Measurements from ENCODE around the gene CNDP2. TPM values are rescaled to one million over a fixed set of nuclear protein-coding genes. Genes with fewer than 3 reads are reported as not detected.

Gene CNDP2
- total and polyA plus RNA-seq, 12 donors = 49.7 to 159 (median 97.9) TPM

GRCh38 chr18:74454279-74454751 is 41.8 kb upstream of the CNDP2 start:
- no peak overlapping the region for H3K27ac ChIP-seq
- 80 to 92% (median 84%) methylated on average over 5 to 9 of the region's 9 CpGs for WGBS, 4 donors

GRCh38 chr18:74455386-74455785 is 40.8 kb upstream of the CNDP2 start:
- WGBS, 4 donors = 82 to 93% (median 86%) methylated on average over 10 of the region's 10 CpGs
- no peaks in the 10 kb centered on the region for H3K4me1 ChIP-seq (replicated peaks in 1 of 2)
- intact Hi-C loops (cut with DNase I) = no loop called here
- TF ChIP-seq CTCF (IDR thresholded peaks at IDR 0.05) (no peak), POLR2A (IDR thresholded peaks at IDR 0.05) (no peak)
- H3K27me3 ChIP-seq = peaks cover 27% of the 10 kb centered on the region
- no peak overlapping the region for H3K4me3 ChIP-seq
- no peak overlapping the region for H3K27ac ChIP-seq
- H3K9me3 ChIP-seq (replicated peaks in 1 of 3) = no peaks in the 10 kb centered on the region
- DNase-seq = peak in 1 of 7 donors; percentile 13
- no peaks in the 10 kb centered on the region for H3K36me3 ChIP-seq (replicated peaks in 1 of 2)

More at GRCh38 chr18:74454279-74454751, 41.8 kb upstream of the CNDP2 start:
- intact Hi-C loops (cut with DNase I) = no loop called here
- Histone ChIP-seq H3K9me3 (replicated peaks in 1 of 3) (no peaks in the 10 kb centered on the region), H3K27me3 (peaks cover 27% of the 10 kb centered on the region), H3K4me3 (no peak overlapping the region), H3K36me3 (replicated peaks in 1 of 2) (no peaks in the 10 kb centered on the region), H3K4me1 (replicated peaks in 1 of 2) (no peaks in the 10 kb centered on the region)
- peak in 1 of 7 donors; percentile 13 for DNase-seq
- TF ChIP-seq POLR2A (IDR thresholded peaks at IDR 0.05) (no peak), CTCF (IDR thresholded peaks at IDR 0.05) (no peak)

GRCh38 chr18:74456017-74456348 is 40.2 kb upstream of the CNDP2 start:
- no peaks in the 10 kb centered on the region for H3K9me3 ChIP-seq (replicated peaks in 1 of 3)
- no peak overlapping the region for H3K27ac ChIP-seq
- peak overlapping the region in 1 of 4 donors; percentile 29 for H3K4me3 ChIP-seq
- TF ChIP-seq CTCF (IDR thresholded peaks at IDR 0.05) (no peak), POLR2A (IDR thresholded peaks at IDR 0.05) (no peak)
- peaks cover 27% of the 10 kb centered on the region for H3K27me3 ChIP-seq
- intact Hi-C loops (cut with DNase I) = no loop called here
- no peaks in the 10 kb centered on the region for H3K36me3 ChIP-seq (replicated peaks in 1 of 2)
- H3K4me1 ChIP-seq (replicated peaks in 1 of 2) = no peaks in the 10 kb centered on the region
- DNase-seq = no peak
- WGBS, 4 donors = 10 to 15% (median 12%) methylated on average over 7 of the region's 7 CpGs

GRCh38 chr18:74456349-74457042 is 39.7 kb upstream of the CNDP2 start:
- no peaks in the 10 kb centered on the region for H3K36me3 ChIP-seq (replicated peaks in 1 of 2)
- TF ChIP-seq POLR2A (IDR thresholded peaks at IDR 0.05) (no peak), CTCF (IDR thresholded peaks at IDR 0.05) (no peak)
- peak in 1 of 7 donors; percentile 13 for DNase-seq
- 1 to 3% (median 2%) methylated on average over 10 to 69 of the region's 69 CpGs for WGBS, 4 donors
- H3K4me3 ChIP-seq = peak overlapping the region in 1 of 4 donors; percentile 29
- peaks cover 27% of the 10 kb centered on the region for H3K27me3 ChIP-seq
- intact Hi-C loops (cut with DNase I) = no loop called here
- H3K27ac ChIP-seq = no peak overlapping the region
- no peaks in the 10 kb centered on the region for H3K4me1 ChIP-seq (replicated peaks in 1 of 2)
- H3K9me3 ChIP-seq (replicated peaks in 1 of 3) = no peaks in the 10 kb centered on the region

Measured in adrenal gland (tissue), 12 donors.